Adipocyte (in vitro differentiated cells): ENCODE measurements around the gene FIZ1.

Experiments used
- DNase-seq: peaks from one replicate; pipeline ENCODE4 v3.0.0-alpha.2; 2015; ENCODE audit warnings: low read depth
- H3K27me3 ChIP-seq: replicated peaks from 2 replicates; pipeline ENCODE4 v1.7.0; 2013; ENCODE audit warnings: mild to moderate bottlenecking, low read length, moderate library complexity; ENCODE audit not compliant: control insufficient read depth, insufficient read depth
- H3K36me3 ChIP-seq: 2 replicates; pipeline ENCODE4 v1.7.0; 2013; ENCODE audit warnings: low read length, mild to moderate bottlenecking, moderate library complexity; ENCODE audit not compliant: control insufficient read depth, insufficient read depth, severe bottlenecking
- H3K4me1 ChIP-seq: 2 replicates; pipeline ENCODE4 v1.7.0; 2013; ENCODE audit warnings: mild to moderate bottlenecking, low read length, moderate library complexity; ENCODE audit not compliant: control insufficient read depth, insufficient read depth
- H3K4me3 ChIP-seq: 2 replicates; pipeline ENCODE4 v1.7.0; 2013; ENCODE audit warnings: mild to moderate bottlenecking, low read length, moderate library complexity
- H3K9ac ChIP-seq: 2 replicates; pipeline ENCODE4 v1.7.0; 2013; ENCODE audit warnings: mild to moderate bottlenecking, low read length, moderate library complexity
- H3K9me3 ChIP-seq: 2 replicates; pipeline ENCODE4 v1.7.0; 2013; ENCODE audit warnings: mild to moderate bottlenecking, low read length, moderate library complexity; ENCODE audit not compliant: control insufficient read depth

Gene FIZ1

DNA sequence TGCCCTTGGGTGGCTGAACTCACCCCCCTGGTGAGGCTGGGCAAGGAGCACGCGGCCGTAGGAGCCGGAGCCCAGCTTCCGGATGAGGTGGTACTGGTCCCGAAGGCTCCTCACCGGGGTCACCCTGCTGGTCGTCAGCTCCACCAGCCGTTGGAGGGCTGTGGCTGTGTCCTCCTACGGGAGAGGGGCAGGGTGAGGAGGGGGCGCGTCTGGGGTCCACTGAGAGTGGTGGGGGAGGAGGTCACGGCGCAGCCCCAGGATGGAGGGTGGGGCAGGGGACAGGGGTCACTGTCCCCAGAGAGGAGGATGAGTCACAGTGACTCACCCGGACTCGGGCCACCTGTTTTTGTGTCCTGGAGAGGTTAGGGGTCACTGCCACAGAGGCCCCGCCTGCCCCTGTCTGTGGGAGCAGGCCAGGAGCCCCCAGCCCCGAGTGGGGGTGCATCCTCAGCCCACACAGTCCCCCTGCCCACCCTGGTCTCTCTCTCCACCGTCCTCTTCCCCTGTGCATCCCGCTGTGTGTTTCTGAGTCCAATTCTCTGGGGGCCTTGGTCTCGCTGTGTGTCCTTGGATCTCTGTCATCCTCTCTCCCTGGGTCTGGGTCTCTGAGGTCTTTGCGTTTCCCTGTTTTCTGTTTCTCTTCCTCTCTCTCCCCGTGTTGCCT is 54.4 kb downstream of the FIZ1 start:
- Histone ChIP-seq H3K27me3 (peaks cover 10% of the 10 kb centered on the region), H3K36me3 (no peaks in the 10 kb centered on the region), H3K9ac (no peak overlapping the region), H3K9me3 (peaks cover 3% of the 10 kb centered on the region), H3K4me1 (peaks cover 28% of the 10 kb centered on the region), H3K4me3 (no peak overlapping the region)
- DNase-seq = no peak

DNA sequence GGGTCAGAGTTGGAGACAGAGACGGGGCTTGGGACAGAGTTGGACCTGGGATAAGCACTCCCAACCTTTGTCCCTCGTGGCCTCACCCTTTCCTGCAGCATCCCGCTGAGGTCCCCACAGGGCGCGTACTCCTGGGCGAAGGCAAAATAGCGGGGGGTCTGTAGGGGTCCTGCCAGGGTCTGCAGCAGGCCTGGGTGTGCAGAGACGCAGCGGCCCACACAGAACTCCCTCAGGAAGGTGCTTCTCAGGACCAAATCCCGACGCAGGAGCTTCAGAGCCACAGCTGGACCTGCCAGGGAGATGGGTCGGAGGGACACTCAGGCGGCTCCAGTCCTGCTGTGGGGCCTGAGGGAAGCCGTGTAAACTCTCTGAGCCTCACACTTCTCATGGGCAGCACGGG is 55.3 kb downstream of the FIZ1 start:
- Histone ChIP-seq H3K36me3 (no peaks in the 10 kb centered on the region), H3K27me3 (peaks cover 10% of the 10 kb centered on the region), H3K9ac (no peak overlapping the region), H3K4me3 (no peak overlapping the region), H3K4me1 (peaks cover 20% of the 10 kb centered on the region), H3K9me3 (peaks cover 3% of the 10 kb centered on the region)
- DNase-seq = no peak

DNA sequence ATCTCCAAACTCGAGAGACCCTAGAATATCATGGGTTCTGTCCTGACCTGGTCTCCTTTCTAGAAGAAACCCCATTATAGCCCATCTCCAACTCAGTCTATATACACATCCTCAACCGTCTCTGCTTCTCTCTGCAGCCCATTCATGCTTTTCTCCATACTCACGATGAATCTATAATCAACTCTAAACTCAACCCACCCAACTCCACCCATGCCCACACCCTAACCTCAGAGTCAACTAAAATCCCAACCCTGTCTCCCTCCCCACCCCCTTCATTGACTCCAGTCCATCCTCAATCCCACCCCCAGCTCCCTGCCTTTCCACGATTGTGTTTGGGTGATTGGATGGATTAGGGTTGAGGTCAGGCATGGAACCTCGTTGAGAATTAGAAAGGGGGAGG is 55.8 kb downstream of the FIZ1 start:
- H3K4me1 ChIP-seq = peaks cover 20% of the 10 kb centered on the region
- no peak overlapping the region for H3K4me3 ChIP-seq
- no peaks in the 10 kb centered on the region for H3K36me3 ChIP-seq
- DNase-seq = no peak
- H3K9ac ChIP-seq = no peak overlapping the region
- H3K27me3 ChIP-seq = peaks cover 10% of the 10 kb centered on the region
- H3K9me3 ChIP-seq = peaks cover 3% of the 10 kb centered on the region

DNA sequence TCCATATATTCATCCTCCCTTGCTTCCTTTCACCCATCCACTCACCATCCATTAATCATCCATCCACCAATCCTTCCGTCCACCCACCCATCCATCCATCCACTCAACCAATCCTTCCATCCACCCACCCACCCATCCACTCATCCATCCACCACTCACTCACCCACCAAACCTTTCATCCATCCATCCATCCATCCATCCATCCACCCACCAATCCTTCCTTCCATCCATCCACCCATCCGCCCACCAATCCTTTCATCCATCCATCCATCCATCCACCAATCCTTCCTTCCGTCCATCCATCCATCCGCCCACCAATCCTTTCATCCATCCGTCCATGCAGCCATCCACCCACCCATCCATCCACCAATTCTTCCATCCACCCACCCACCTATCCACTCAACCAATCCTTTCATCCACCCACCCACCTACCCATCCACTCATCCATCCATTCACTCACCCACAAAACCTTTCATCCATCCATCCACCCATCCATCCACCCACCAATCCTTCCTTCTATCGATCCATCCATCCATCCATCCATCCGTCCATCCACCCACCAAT is 56.9 kb downstream of the FIZ1 start:
- no peak for DNase-seq
- H3K9me3 ChIP-seq = peaks cover 3% of the 10 kb centered on the region
- H3K9ac ChIP-seq = no peak overlapping the region
- no peak overlapping the region for H3K4me3 ChIP-seq
- peaks cover 12% of the 10 kb centered on the region for H3K4me1 ChIP-seq
- H3K36me3 ChIP-seq = no peaks in the 10 kb centered on the region
- peaks cover 10% of the 10 kb centered on the region for H3K27me3 ChIP-seq
